Keratinocyte (primary cell): ENCODE data around the gene MYMK.

ENCODE experiments used
- CTCF ChIP-seq, 3 experiments: IDR thresholded peaks in 1 of 3; conservative IDR thresholded peaks in 1 of 3; optimal IDR thresholded peaks in 1 of 3; 2 replicates in 2 of 3; 3 replicates in 1 of 3; pipeline versions ENCODE3 to v1.5.1; 2011; ENCODE audit warnings: low read length in 3 of 3, mild to moderate bottlenecking in 3 of 3, moderate library complexity in 2 of 3, control low read depth in 1 of 3, inconsistent platforms in 1 of 3; ENCODE audit not compliant: insufficient read depth in 2 of 3; ENCODE audit errors: extremely low read depth in 1 of 3
- EZH2 ChIP-seq: IDR thresholded peaks from one replicate; pipeline ENCODE4 v1.6.1; 2012; ENCODE audit warnings: inconsistent platforms, mild to moderate bottlenecking, low read length, moderate library complexity

- TF ChIP-seq CTCF (optimal IDR thresholded peaks at IDR 0.05 in 1 of 3, IDR thresholded peaks at IDR 0.05 in 1 of 3, conservative IDR thresholded peaks at IDR 0.05 in 1 of 3; ENCODE audit: extremely low read depth in 1 of 3, insufficient read depth in 2 of 3, low read length in 3 of 3) = no peak
- no peak for TF ChIP-seq EZH2
Measured at GRCh38 chr9:133489253-133490190, 35.2 kb downstream of the MYMK start.
